Measurements from ENCODE around the gene LSAMP.

- no peak for TF ChIP-seq POLR2AphosphoS5 (IDR thresholded peaks at IDR 0.05; ENCODE audit: low read depth, low read length)
- TF ChIP-seq, protein P1, sequence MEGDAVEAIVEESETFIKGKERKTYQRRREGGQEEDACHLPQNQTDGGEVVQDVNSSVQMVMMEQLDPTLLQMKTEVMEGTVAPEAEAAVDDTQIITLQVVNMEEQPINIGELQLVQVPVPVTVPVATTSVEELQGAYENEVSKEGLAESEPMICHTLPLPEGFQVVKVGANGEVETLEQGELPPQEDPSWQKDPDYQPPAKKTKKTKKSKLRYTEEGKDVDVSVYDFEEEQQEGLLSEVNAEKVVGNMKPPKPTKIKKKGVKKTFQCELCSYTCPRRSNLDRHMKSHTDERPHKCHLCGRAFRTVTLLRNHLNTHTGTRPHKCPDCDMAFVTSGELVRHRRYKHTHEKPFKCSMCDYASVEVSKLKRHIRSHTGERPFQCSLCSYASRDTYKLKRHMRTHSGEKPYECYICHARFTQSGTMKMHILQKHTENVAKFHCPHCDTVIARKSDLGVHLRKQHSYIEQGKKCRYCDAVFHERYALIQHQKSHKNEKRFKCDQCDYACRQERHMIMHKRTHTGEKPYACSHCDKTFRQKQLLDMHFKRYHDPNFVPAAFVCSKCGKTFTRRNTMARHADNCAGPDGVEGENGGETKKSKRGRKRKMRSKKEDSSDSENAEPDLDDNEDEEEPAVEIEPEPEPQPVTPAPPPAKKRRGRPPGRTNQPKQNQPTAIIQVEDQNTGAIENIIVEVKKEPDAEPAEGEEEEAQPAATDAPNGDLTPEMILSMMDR (IDR thresholded peaks at IDR 0.05): no peak
- no peak for TF ChIP-seq SIN3A (IDR thresholded peaks at IDR 0.05; ENCODE audit: borderline replicate concordance, insufficient read depth, low read depth, low read length)
Measured at GRCh38 chr3:116356056-116356455, 89.2 kb downstream of the LSAMP start.
